GM12878 (cell line): ENCODE data around the gene NOD2. TPM values are rescaled to one million over a fixed set of nuclear protein-coding genes. Genes with fewer than 3 reads are reported as not detected.

Source experiments
- ATF7 ChIP-seq: fragments of 450-650 bp; IDR thresholded peaks from 2 replicates; pipeline ENCODE4 v1.6.1; 2016; ENCODE audit warnings: low read depth, mild to moderate bottlenecking
- CBX5 ChIP-seq: sonication (generic); IDR thresholded peaks from 2 replicates; pipeline ENCODE4 v1.6.1; 2016; ENCODE audit warnings: low read depth, moderate library complexity, mild to moderate bottlenecking, inconsistent platforms
- CHD1 ChIP-seq: IDR thresholded peaks from 2 replicates; pipeline ENCODE4 v1.6.1; 2012; ENCODE audit warnings: low read depth, low read length, improper control_type of control experiment
- E2F8 ChIP-seq: fragments of 450-650 bp; IDR thresholded peaks from 2 replicates; pipeline ENCODE4 v1.6.1; 2018; ENCODE audit warnings: mild to moderate bottlenecking, low read depth, moderate library complexity; ENCODE audit not compliant: partially characterized antibody
- EED ChIP-seq: sonication (generic); IDR thresholded peaks from 2 replicates; pipeline ENCODE4 v1.6.1; 2016; ENCODE audit warnings: antibody characterized with exemption, low read depth
- HDAC6 ChIP-seq: fragments of 200-600 bp; sonication (generic); IDR thresholded peaks from one replicate; pipeline ENCODE4 v1.8.0; 2017; ENCODE audit warnings: antibody characterized with exemption; ENCODE audit not compliant: unreplicated experiment
- IRF5 ChIP-seq: fragments of 450-650 bp; IDR thresholded peaks from 2 replicates; pipeline ENCODE4 v1.6.1; 2017; ENCODE audit warnings: borderline replicate concordance
- MTA3 ChIP-seq: IDR thresholded peaks from 2 replicates; pipeline ENCODE4 v1.6.1; 2012; ENCODE audit warnings: low read length, inconsistent platforms, borderline replicate concordance
- NBN ChIP-seq: fragments of 450-650 bp; IDR thresholded peaks from 2 replicates; pipeline ENCODE4 v1.6.1; 2016
- NRF1 ChIP-seq: conservative IDR thresholded peaks from 2 replicates; pipeline ENCODE4 v1.6.1; 2011; ENCODE audit warnings: mild to moderate bottlenecking, low read depth, low read length, improper control_type of control experiment
- PRDM15 ChIP-seq: fragments of 450-650 bp; formaldehyde crosslinking; IDR thresholded peaks from 2 replicates; pipeline ENCODE4 v1.4.0; 2020; ENCODE audit warnings: mild to moderate bottlenecking, moderate library complexity
- RUNX3 ChIP-seq: IDR thresholded peaks from 2 replicates; pipeline ENCODE4 v1.6.1; 2012; ENCODE audit warnings: low read length, inconsistent platforms
- SKIL ChIP-seq: fragments of 450-650 bp; IDR thresholded peaks from 2 replicates; pipeline ENCODE4 v1.6.1; 2017; ENCODE audit warnings: mild to moderate bottlenecking, low read depth, inconsistent platforms; ENCODE audit not compliant: poor library complexity, severe bottlenecking
- SREBF2 ChIP-seq: IDR thresholded peaks from 2 replicates; pipeline ENCODE4 v1.6.1; 2012; ENCODE audit warnings: mild to moderate bottlenecking, low read length
- SUPT20H ChIP-seq: IDR thresholded peaks from 2 replicates; pipeline ENCODE4 v1.6.1; 2011; ENCODE audit warnings: low read depth, mild to moderate bottlenecking, low read length, moderate library complexity, borderline replicate concordance; ENCODE audit not compliant: control insufficient read depth
- ZBTB4 ChIP-seq: fragments of 450-650 bp; formaldehyde crosslinking; IDR thresholded peaks from 2 replicates; pipeline ENCODE4 v1.4.0; 2022; ENCODE audit warnings: mild to moderate bottlenecking, moderate library complexity
- ZNF207 ChIP-seq: fragments of 450-650 bp; IDR thresholded peaks from 2 replicates; pipeline ENCODE4 v1.6.1; 2014; ENCODE audit warnings: antibody characterized with exemption, mild to moderate bottlenecking, borderline replicate concordance
- polyA plus RNA-seq, 11 experiments: library from polyadenylated mRNA; depleted of rRNA in 4 of 11; unstranded in 6 of 11; stranded (reverse) in 5 of 11; fragments of >200 nt; fragmentation: Nextera tagmentation in 4 of 11; fragmentation: Illumina TruSeq in 1 of 11; extraction: Ambion mirVana in 4 of 11; extraction: Trizol in 1 of 11; gene quantifications; 1 replicate in 1 of 11; 2 replicates in 10 of 11; pipeline versions ENCODE4 v1.2.1 to v1.2.3, GENCODE V29; 2011 to 2016; ENCODE audit warnings: inconsistent platforms in 2 of 11, missing spikeins in 2 of 11, low read depth in 1 of 11
- total RNA-seq, 4 experiments: library from RNA; depleted of rRNA in 3 of 4; stranded (reverse); fragments of >200 nt in 3 of 4; fragmentation: Illumina TruSeq in 1 of 4; extraction: Trizol in 1 of 4; gene quantifications; 2 replicates each; pipeline versions ENCODE4 v1.2.1 to v1.2.3, GENCODE V29; 2013 to 2021

NOD2 gene
- total and polyA plus RNA-seq, 10 of the 15 experiments (the other 5 are each of a cell fraction or from before 2014, with no cell fraction given) = 1.0 to 18.6 (median 6.7) TPM

GRCh38 chr16:50685462-50686063 lies 7.8 kb upstream of the NOD2 start (continued):
- no peak for TF ChIP-seq E2F8
- no peak for TF ChIP-seq EED
- TF ChIP-seq CHD1 = no peak
- no peak for TF ChIP-seq NRF1
- no peak for TF ChIP-seq MTA3
- no peak for TF ChIP-seq SKIL
- TF ChIP-seq ZBTB4 (CRISPR knock-in tag) = no peak
- TF ChIP-seq HDAC6 = no peak
- TF ChIP-seq RUNX3 = peak; percentile 47; the same call in 1 of the 2 replicates
- no peak for TF ChIP-seq ZNF207
- TF ChIP-seq PRDM15 (CRISPR knock-in tag) = no peak
- no peak for TF ChIP-seq SREBF2
- TF ChIP-seq CBX5 = no peak
- no peak for TF ChIP-seq IRF5
- TF ChIP-seq NBN = no peak
- TF ChIP-seq SUPT20H = no peak
- no peak for TF ChIP-seq ATF7
